ENCODE data around the gene SCAPER. TPM values are rescaled to one million over a fixed set of nuclear protein-coding genes. Genes with fewer than 3 reads are reported as not detected.

The SCAPER gene
- total RNA-seq, 1 experiment from 2014 or later, result 7.4 TPM

- Histone ChIP-seq H3K79me2 (ENCODE audit: insufficient read depth, low read length) (no peaks in the 10 kb centered on the region), H4K20me1 (ENCODE audit: control insufficient read depth, insufficient read depth, insufficient read length) (no peaks in the 10 kb centered on the region), H2BK120ac (ENCODE audit: low read depth, low read length, poor library complexity, severe bottlenecking) (no peak overlapping the region), H2AFZ (ENCODE audit: low read length) (no peak overlapping the region), H3K14ac (ENCODE audit: insufficient read depth, low read length) (no peak overlapping the region), H3T11ph (ENCODE audit: low read length) (no peak overlapping the region), H2AK5ac (ENCODE audit: insufficient read length, low read length) (no peak overlapping the region), H2BK15ac (ENCODE audit: low read depth, low read length) (no peak overlapping the region), H4K8ac (replicated peaks; ENCODE audit: insufficient read length, low read depth, low read length) (no peak overlapping the region), H2BK20ac (ENCODE audit: low read depth, low read length, poor library complexity, severe bottlenecking) (no peak overlapping the region), H3K27me3 (ENCODE audit: insufficient read depth, low read length) (no peaks in the 10 kb centered on the region), H4K91ac (ENCODE audit: insufficient read length, low read depth, low read length) (no peak overlapping the region), H3K9ac (ENCODE audit: extremely low read depth, insufficient read length, low read length) (no peak overlapping the region), H4K5ac (ENCODE audit: insufficient read length, low read depth, low read length) (no peak overlapping the region), H3K9me3 (ENCODE audit: control insufficient read depth, low read depth, low read length) (no peaks in the 10 kb centered on the region), H2BK5ac (ENCODE audit: insufficient read length, low read length) (no peak overlapping the region), H3K4me1 (ENCODE audit: insufficient read depth, low read length) (no peaks in the 10 kb centered on the region), H3K27ac (ENCODE audit: insufficient read length, low read depth, low read length) (no peak overlapping the region), H3K23me2 (ENCODE audit: insufficient read length, low read depth, low read length, poor library complexity, severe bottlenecking) (no peaks in the 10 kb centered on the region), H2BK12ac (ENCODE audit: insufficient read length, low read depth, low read length) (no peak overlapping the region), H3K56ac (ENCODE audit: insufficient read length, low read depth, low read length) (no peak overlapping the region), H3K23ac (ENCODE audit: insufficient read length, low read depth, low read length) (no peak overlapping the region), H3K4me2 (ENCODE audit: insufficient read depth, insufficient read length, low read length) (no peak overlapping the region), H3K18ac (ENCODE audit: insufficient read length, low read depth, low read length) (no peak overlapping the region), H3K4ac (ENCODE audit: low read depth, low read length) (no peak overlapping the region), H3K79me1 (ENCODE audit: insufficient read depth, low read depth, low read length, poor library complexity, severe bottlenecking) (no peaks in the 10 kb centered on the region)
- no peaks in the 10 kb centered on the region; a peak in 1 of 7 replicates for H3K36me3 Mint-ChIP-seq (ENCODE audit: insufficient read depth in 1 of 3, low read depth in 3 of 3)
- TF ChIP-seq CTCF (conservative IDR thresholded peaks at IDR 0.05), result no peak
- no peak overlapping the region for H3K27ac Mint-ChIP-seq
- no peak overlapping the region for H3K4me3 Mint-ChIP-seq
- H3K4me1 Mint-ChIP-seq, result no peaks in the 10 kb centered on the region
- no peak for DNase-seq
- WGBS (ENCODE audit: extremely low coverage, insufficient read length, low lambda C conversion rate), result no CpG with 5 or more reads among the region's 2 CpGs
- no peaks in the 10 kb centered on the region for H3K27me3 Mint-ChIP-seq (ENCODE audit: low read depth)
- peaks cover 0 to 4% of the 10 kb centered on the region in 2 experiments; a peak in 1 of 5 replicates for H3K9me3 Mint-ChIP-seq
These were observed 221.1 kb downstream of the SCAPER start for GRCh38 chr15:76684002-76684401.

Measured in H9 (cell line).